ENCODE data around the gene PROS1.

DNA sequence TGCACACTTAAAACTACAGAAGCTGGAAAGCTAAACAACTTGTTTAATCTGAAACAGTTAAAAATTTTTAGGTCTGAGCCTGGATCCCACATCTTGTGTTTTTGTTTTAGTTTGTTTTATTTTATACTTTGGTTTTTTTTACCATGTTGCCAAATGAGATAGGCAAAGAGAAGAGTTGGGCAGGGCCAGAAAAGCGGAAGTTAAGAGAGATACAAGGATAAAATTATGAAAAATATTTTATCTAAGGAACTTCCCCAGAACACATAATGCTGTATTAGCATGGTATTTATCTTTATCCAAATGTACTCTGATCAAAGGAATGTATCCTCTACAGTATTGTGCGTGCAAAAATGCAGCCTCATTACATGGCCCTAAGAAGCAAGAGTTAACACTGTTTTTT lies 50.7 kb downstream of the PROS1 start:
- TF ChIP-seq POLR2A (IDR thresholded peaks at IDR 0.05; ENCODE audit: low read depth, low read length) (no peak), SPI1 (IDR thresholded peaks at IDR 0.05; ENCODE audit: low read depth, low read length) (no peak)

Data from GM12891 (cell line).